GM19099 (cell line): ENCODE measurements around the gene LAMA1.

Experiments
- POLR2A ChIP-seq: IDR thresholded peaks from 3 replicates; pipeline ENCODE4 v1.6.1; 2011; ENCODE audit warnings: low read depth; ENCODE audit not compliant: insufficient read length; ENCODE audit errors: extremely low read depth

The LAMA1 gene

GRCh38 chr18:7082671-7083070 is 34.9 kb downstream of the LAMA1 start:
- TF ChIP-seq POLR2A, result no peak

GRCh38 chr18:7079231-7079630 is 38.4 kb downstream of the LAMA1 start:
- no peak for TF ChIP-seq POLR2A

- TF ChIP-seq POLR2A, result no peak
Measured at GRCh38 chr18:7072593-7072992, 45.0 kb downstream of the LAMA1 start.

GRCh38 chr18:7071600-7071999 is 46.0 kb downstream of the LAMA1 start:
- TF ChIP-seq POLR2A, result no peak

- no peak for TF ChIP-seq POLR2A
Measured at GRCh38 chr18:7070466-7070865, 47.1 kb downstream of the LAMA1 start.

- no peak for TF ChIP-seq POLR2A
Measured at GRCh38 chr18:7068871-7069590, 48.6 kb downstream of the LAMA1 start.

GRCh38 chr18:7066965-7067555 is 50.5 kb downstream of the LAMA1 start:
- TF ChIP-seq POLR2A, result no peak

- no peak for TF ChIP-seq POLR2A
Measured at GRCh38 chr18:7065736-7066135, 51.9 kb downstream of the LAMA1 start.

- TF ChIP-seq POLR2A, result no peak
Measured at GRCh38 chr18:7064346-7064745, 53.3 kb downstream of the LAMA1 start.

GRCh38 chr18:7062811-7063210 is 54.8 kb downstream of the LAMA1 start:
- TF ChIP-seq POLR2A, result no peak

GRCh38 chr18:7062236-7062635 is 55.4 kb downstream of the LAMA1 start:
- TF ChIP-seq POLR2A, result no peak

GRCh38 chr18:7059276-7059675 is 58.3 kb downstream of the LAMA1 start:
- no peak for TF ChIP-seq POLR2A

GRCh38 chr18:7056026-7056425 is 61.6 kb downstream of the LAMA1 start:
- no peak for TF ChIP-seq POLR2A

- no peak for TF ChIP-seq POLR2A
Measured at GRCh38 chr18:7049951-7050350, 67.6 kb downstream of the LAMA1 start.

- TF ChIP-seq POLR2A, result no peak
Measured at GRCh38 chr18:7048081-7048480, 69.5 kb downstream of the LAMA1 start.

- no peak for TF ChIP-seq POLR2A
Measured at GRCh38 chr18:7047336-7047735, 70.3 kb downstream of the LAMA1 start.
